ENCODE data around the gene VCPKMT.

GRCh38 chr14:50064993-50065392 lies 51.4 kb downstream of the VCPKMT start:
- no peak for TF ChIP-seq CTCF (conservative IDR thresholded peaks at IDR 0.05; ENCODE audit: low read length)
- no peak for TF ChIP-seq EZH2phosphoT487 (IDR thresholded peaks at IDR 0.05; ENCODE audit: borderline replicate concordance, low read depth, low read length)

Data from OCI-LY7 (cell line).